CD8-positive, alpha-beta memory T cell (primary cell): ENCODE data around the gene AHDC1. TPM values are rescaled to one million over a fixed set of nuclear protein-coding genes. Genes with fewer than 3 reads are reported as not detected.
"Not testable (repeated sequence)": the region's sequence is repeated elsewhere in the genome, so short reads cannot be mapped to it uniquely, and the experiment has no call there.

Experiments
- CTCF ChIA-PET: fragments of 350-600 bp; sonication (Branson Sonifier 250); formaldehyde crosslinking; loops from one replicate; lab custom pipeline; 2021; ENCODE audit warnings: antibody characterized with exemption; lab: Charles Lee
- POLR2A ChIA-PET: fragments of 350-600 bp; sonication (Branson Sonifier 250); formaldehyde crosslinking; loops from one replicate; lab custom pipeline; 2021; ENCODE audit warnings: antibody characterized with exemption; lab: Charles Lee
- DNase-seq, 5 donors: peaks; one replicate each; pipeline versions ENCODE4 v3.0.0 to v3.0.0-alpha.2; 2020 to 2022; ENCODE audit warnings: mixed read lengths in 1 of 5
- H3K27ac ChIP-seq: one replicate; pipeline ENCODE4 v1.7.0; 2013; ENCODE audit warnings: low read depth, mild to moderate bottlenecking, low read length, moderate library complexity
- H3K27me3 ChIP-seq: 2 replicates; pipeline ENCODE4 v1.7.0; 2013; ENCODE audit warnings: low read length, mild to moderate bottlenecking; ENCODE audit not compliant: insufficient read depth, poor library complexity, severe bottlenecking
- H3K36me3 ChIP-seq: 2 replicates; pipeline ENCODE4 v1.7.0; 2013; ENCODE audit warnings: mild to moderate bottlenecking, low read length, moderate library complexity; ENCODE audit not compliant: insufficient read depth
- H3K4me1 ChIP-seq: 2 replicates; pipeline ENCODE4 v1.7.0; 2013; ENCODE audit warnings: mild to moderate bottlenecking, low read length, moderate library complexity; ENCODE audit not compliant: insufficient read depth
- H3K4me3 ChIP-seq: 2 replicates; pipeline ENCODE4 v1.7.0; 2013; ENCODE audit warnings: mild to moderate bottlenecking, low read length
- H3K9me3 ChIP-seq: 2 replicates; pipeline ENCODE4 v1.7.0; 2013; ENCODE audit warnings: mild to moderate bottlenecking, low read length
- H3K27ac Mint-ChIP-seq, 8 donors: one replicate each; pipeline ENCODE4 v1.8.0; 2020 to 2021; ENCODE audit warnings: mixed read lengths in 8 of 8, mild to moderate bottlenecking in 6 of 8, inconsistent platforms in 3 of 8, moderate library complexity in 3 of 8
- H3K27me3 Mint-ChIP-seq, 2 donors: one replicate each; pipeline ENCODE4 v1.8.0; 2020 to 2021; ENCODE audit warnings: mixed read lengths in 2 of 2, mild to moderate bottlenecking in 1 of 2, moderate library complexity in 1 of 2
- H3K36me3 Mint-ChIP-seq, 3 donors: one replicate each; pipeline ENCODE4 v1.8.0; 2020 to 2021; ENCODE audit warnings: mixed read lengths in 3 of 3, inconsistent platforms in 1 of 3, mild to moderate bottlenecking in 1 of 3
- H3K4me1 Mint-ChIP-seq, 3 donors: one replicate each; pipeline ENCODE4 v1.8.0; 2020 to 2021; ENCODE audit warnings: mixed read lengths in 3 of 3, inconsistent platforms in 1 of 3, mild to moderate bottlenecking in 1 of 3
- H3K4me3 Mint-ChIP-seq, 7 donors: one replicate each; pipeline ENCODE4 v1.8.0; 2020 to 2021; ENCODE audit warnings: mixed read lengths in 7 of 7, mild to moderate bottlenecking in 6 of 7, moderate library complexity in 4 of 7, inconsistent platforms in 2 of 7
- H3K9me3 Mint-ChIP-seq, 5 donors: one replicate each; pipeline ENCODE4 v1.8.0; 2020 to 2022; ENCODE audit warnings: mixed read lengths in 5 of 5, mild to moderate bottlenecking in 3 of 5, moderate library complexity in 2 of 5, inconsistent platforms in 1 of 5
- polyA plus RNA-seq: library from polyadenylated mRNA; unstranded; fragments of 300-500 nt; fragmentation: Illumina TruSeq; gene quantifications from one replicate; pipeline ENCODE4 v1.2.3, GENCODE V29; 2021
- total RNA-seq, 2 experiments: library from RNA; stranded (reverse); gene quantifications; one replicate each; pipeline ENCODE4 v1.2.3, GENCODE V29; 2021

AHDC1 gene
- total and polyA plus RNA-seq, 3 experiments from 2014 or later, result 1.9 to 11.5 (median 11.5) TPM

DNA sequence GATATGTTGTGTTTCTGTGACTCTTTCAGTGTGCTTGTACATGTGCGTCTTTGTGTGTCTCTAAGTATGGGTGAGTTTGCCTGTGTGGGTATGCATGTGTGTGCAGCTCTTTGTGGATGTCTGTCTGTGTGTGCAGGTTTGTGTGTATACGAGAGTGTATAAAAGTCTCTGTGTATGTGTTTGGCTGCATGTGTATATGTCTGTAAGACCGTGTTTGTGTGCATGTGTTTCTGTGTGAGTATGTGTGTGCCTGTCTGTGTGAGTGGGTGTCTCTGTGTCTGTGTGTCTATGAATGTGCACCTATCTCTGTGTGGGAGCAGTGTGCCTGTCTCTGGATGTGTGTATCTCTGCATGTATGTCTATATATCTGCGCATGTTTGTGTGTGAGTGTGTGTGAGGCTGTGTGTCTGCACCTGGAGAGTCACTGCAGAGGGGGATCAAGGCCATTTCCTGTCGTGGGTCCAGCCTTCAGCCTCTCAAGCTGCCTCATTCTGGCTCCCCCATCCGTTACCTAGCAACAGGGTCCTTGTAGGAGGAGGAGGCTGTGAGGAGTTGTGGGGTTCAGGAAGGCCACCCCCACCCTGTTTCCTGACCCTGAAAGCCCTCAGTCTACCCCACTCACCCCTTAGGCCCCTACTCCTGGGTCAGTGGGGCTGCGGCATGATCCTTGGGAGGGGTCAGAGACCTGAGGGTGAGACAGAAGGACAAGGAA lies 20.7 kb upstream of the AHDC1 start:
- no peaks in the 10 kb centered on the region for H3K9me3 ChIP-seq
- no peaks in the 10 kb centered on the region for H3K27me3 ChIP-seq
- Mint-ChIP-seq H3K9me3 (no peaks in the 10 kb centered on the region), H3K4me3 (no peak overlapping the region), H3K4me1 (peaks cover 34 to 44% (median 43%) of the 10 kb centered on the region in 3 donors), H3K27me3 (no peaks in the 10 kb centered on the region), H3K27ac (no peak overlapping the region), H3K36me3 (peaks cover 0 to 4% (median 0%) of the 10 kb centered on the region in 3 donors)
- no peak overlapping the region for H3K27ac ChIP-seq
- no peak for DNase-seq
- CTCF ChIA-PET, result interaction anchor here (1.2 to 1.4 kb wide), 4 partner anchors 18 to 43 kb away, joined by 3 to 4 read pairs (median 3); no protein-coding TSS in a partner anchor
- peaks cover 48% of the 10 kb centered on the region for H3K4me1 ChIP-seq
- H3K36me3 ChIP-seq, result no peaks in the 10 kb centered on the region
- POLR2A ChIA-PET, result interaction anchor here (0.7 to 1.1 kb wide), 2 partner anchors 10 to 38 kb away, joined by 4 to 5 read pairs; no protein-coding TSS in a partner anchor
- H3K4me3 ChIP-seq, result peak overlapping the region; percentile 6

DNA sequence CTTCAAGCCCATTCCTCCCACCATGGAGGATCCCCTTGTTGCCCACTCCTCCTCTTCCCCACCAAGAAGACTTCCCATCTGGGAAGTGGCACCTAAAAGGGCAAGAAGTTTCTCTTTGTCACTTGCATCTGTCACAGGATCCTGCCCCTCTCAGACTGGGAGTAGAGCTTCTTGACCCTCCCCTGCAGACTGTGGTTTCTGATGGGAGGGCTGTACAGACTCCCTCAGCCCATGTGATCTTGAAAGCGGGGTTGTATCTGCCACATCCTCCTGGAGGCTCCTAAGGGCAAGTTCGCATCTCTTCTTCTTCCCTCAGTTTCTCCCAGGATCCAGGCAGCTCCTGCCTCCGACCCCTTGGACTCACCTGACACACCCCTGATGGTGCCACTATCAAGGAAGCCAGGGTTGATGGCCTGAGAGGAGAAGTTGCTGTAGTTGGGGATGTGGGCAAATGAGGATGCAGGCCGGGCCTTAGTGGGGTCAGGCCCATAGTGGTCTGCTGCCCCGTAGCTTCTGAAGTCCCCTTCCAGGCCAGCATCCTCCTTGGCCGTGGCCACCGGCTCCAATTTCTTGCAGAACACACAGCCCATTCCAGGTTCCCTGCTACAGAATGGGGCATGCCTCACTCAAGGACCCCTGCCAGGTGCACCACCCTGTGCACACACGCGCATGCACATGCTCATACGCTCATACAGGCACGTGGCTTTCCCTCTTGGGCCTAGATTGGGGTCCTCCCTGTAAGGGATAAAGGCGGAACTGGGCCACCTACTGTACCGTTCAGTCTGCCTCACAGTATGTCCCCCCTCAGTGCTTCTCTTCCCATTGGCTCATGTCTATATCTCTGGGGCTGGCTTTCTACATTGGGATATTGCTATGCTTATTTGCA lies 19.6 kb upstream of the AHDC1 start:
- ChIA-PET POLR2A (interaction anchor here (0.6 kb wide), 1 partner anchor 730 kb away, joined by 7 read pairs; no protein-coding TSS in a partner anchor), CTCF (interaction anchor here (0.9 to 1.2 kb wide), 2 partner anchors 39 kb away, joined by 3 to 4 read pairs; no protein-coding TSS in a partner anchor)
- Mint-ChIP-seq H3K27me3 (no peaks in the 10 kb centered on the region), H3K27ac (peak overlapping the region in 5 of 8 donors; percentile 68 to 89 (median 79)), H3K36me3 (peaks cover 0 to 4% (median 0%) of the 10 kb centered on the region in 3 donors), H3K9me3 (no peaks in the 10 kb centered on the region), H3K4me1 (peaks cover 33 to 43% (median 43%) of the 10 kb centered on the region in 3 donors), H3K4me3 (peak overlapping the region in 3 of 7 donors; percentile 21 to 78 (median 56))
- Histone ChIP-seq H3K27me3 (no peaks in the 10 kb centered on the region), H3K36me3 (no peaks in the 10 kb centered on the region), H3K27ac (no peak overlapping the region), H3K4me3 (no peak overlapping the region), H3K9me3 (no peaks in the 10 kb centered on the region), H3K4me1 (peaks cover 43% of the 10 kb centered on the region)
- DNase-seq, result no peak

- H3K4me1 ChIP-seq, result peaks cover 50% of the 10 kb centered on the region
- H3K36me3 Mint-ChIP-seq, result peaks cover 0 to 4% (median 0%) of the 10 kb centered on the region in 3 donors
Observed at GRCh38 chr1:27622828-27623227, 18.9 kb upstream of the AHDC1 start.

GRCh38 chr1:27621051-27621920 lies 17.3 kb upstream of the AHDC1 start:
- no peak for DNase-seq
- Mint-ChIP-seq H3K4me3 (peak overlapping the region in 3 of 7 donors; percentile 16 to 52 (median 41)), H3K36me3 (peaks cover 0 to 8% (median 0%) of the 10 kb centered on the region in 3 donors), H3K4me1 (peaks cover 41 to 51% (median 47%) of the 10 kb centered on the region in 3 donors), H3K27ac (peak overlapping the region in 4 of 8 donors; percentile 37 to 72 (median 48)), H3K27me3 (peaks cover 0 to under 1% of the 10 kb centered on the region in 2 donors), H3K9me3 (no peaks in the 10 kb centered on the region)
- no peaks in the 10 kb centered on the region for H3K27me3 ChIP-seq
- H3K36me3 ChIP-seq, result no peaks in the 10 kb centered on the region
- ChIA-PET POLR2A (interaction anchor here (0.7 to 1.4 kb wide), 3 partner anchors 29 to 1336 kb away, joined by 3 to 4 read pairs (median 3); no protein-coding TSS in a partner anchor), CTCF (interaction anchor here (1.4 to 6.6 kb wide), 3 partner anchors 8 to 42 kb away, joined by 5 to 45 read pairs (median 11); no protein-coding TSS in a partner anchor)
- H3K4me1 ChIP-seq, result peaks cover 57% of the 10 kb centered on the region
- no peak overlapping the region for H3K4me3 ChIP-seq
- no peak overlapping the region for H3K27ac ChIP-seq
- H3K9me3 ChIP-seq, result no peaks in the 10 kb centered on the region

More at GRCh38 chr1:27622828-27623227, 18.9 kb upstream of the AHDC1 start:
- Mint-ChIP-seq H3K4me3 (peak overlapping the region in 3 of 7 donors; percentile 21 to 78 (median 56)), H3K27ac (peak overlapping the region in 5 of 8 donors; percentile 16 to 89 (median 72)), H3K27me3 (no peaks in the 10 kb centered on the region), H3K4me1 (peaks cover 39 to 47% (median 46%) of the 10 kb centered on the region in 3 donors), H3K9me3 (no peaks in the 10 kb centered on the region)
- DNase-seq, result no peak
- CTCF ChIA-PET, result interaction anchor here (0.9 to 2.5 kb wide), 2 partner anchors 14 to 40 kb away, joined by 4 to 11 read pairs; no protein-coding TSS in a partner anchor
- POLR2A ChIA-PET, result no interaction called here
- Histone ChIP-seq H3K36me3 (no peaks in the 10 kb centered on the region), H3K9me3 (no peaks in the 10 kb centered on the region), H3K4me3 (no peak overlapping the region), H3K27ac (no peak overlapping the region), H3K27me3 (no peaks in the 10 kb centered on the region)

DNA sequence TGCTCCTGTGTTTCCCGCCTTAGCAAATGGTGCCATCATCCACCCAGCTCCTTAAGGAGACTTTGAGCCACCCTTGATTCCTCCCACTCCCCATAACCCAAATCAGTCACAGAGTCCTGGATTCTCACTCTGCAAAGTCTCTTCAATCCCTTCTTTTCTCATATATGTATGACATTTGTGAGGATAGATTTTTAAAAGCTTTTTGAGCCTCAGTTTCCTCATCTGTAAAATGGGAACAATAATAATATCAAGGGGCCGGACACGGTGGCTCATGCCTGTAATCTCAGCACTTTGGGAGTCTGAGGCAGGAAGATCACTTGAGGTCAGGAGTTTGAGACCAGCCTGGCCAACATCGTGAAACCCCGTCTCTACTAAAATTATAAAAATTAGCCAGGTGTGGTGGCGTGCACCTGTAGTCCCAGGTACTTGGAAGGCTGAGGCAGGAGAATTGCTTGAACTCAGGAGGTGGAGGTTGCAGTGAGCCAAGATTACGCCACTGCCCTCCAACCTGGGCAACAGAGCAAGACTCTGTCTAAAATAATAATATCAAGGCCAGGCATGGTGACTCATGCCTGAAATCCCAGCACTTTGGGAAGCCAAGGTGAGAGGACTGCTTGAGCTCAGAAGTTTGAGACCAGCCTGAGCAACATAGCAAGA lies 16.0 kb upstream of the AHDC1 start:
- peaks cover 0 to 12% (median 0%) of the 10 kb centered on the region in 3 donors for H3K36me3 Mint-ChIP-seq
- H3K27me3 Mint-ChIP-seq, H3K4me3 ChIP-seq, H3K9me3 ChIP-seq, H3K9me3 Mint-ChIP-seq, H3K27ac ChIP-seq, H3K36me3 ChIP-seq, H3K27me3 ChIP-seq, DNase-seq: not testable (repeated sequence)
- H3K4me1 Mint-ChIP-seq, result peaks cover 45 to 58% (median 46%) of the 10 kb centered on the region in 3 donors
- peaks cover 64% of the 10 kb centered on the region for H3K4me1 ChIP-seq
- CTCF ChIA-PET, result interaction anchor here (1.4 to 6.6 kb wide), 4 partner anchors 9 to 43 kb away, joined by 5 to 45 read pairs (median 16); no protein-coding TSS in a partner anchor
- H3K4me3 Mint-ChIP-seq, result peak overlapping the region in 3 of 7 donors; percentile 42 to 68 (median 46)
- POLR2A ChIA-PET, result interaction anchor here (0.5 kb wide), 1 partner anchor 23 kb away, joined by 3 read pairs; no protein-coding TSS in a partner anchor
- peak overlapping the region; percentile 40 to 93 (median 88) for H3K27ac Mint-ChIP-seq

DNA sequence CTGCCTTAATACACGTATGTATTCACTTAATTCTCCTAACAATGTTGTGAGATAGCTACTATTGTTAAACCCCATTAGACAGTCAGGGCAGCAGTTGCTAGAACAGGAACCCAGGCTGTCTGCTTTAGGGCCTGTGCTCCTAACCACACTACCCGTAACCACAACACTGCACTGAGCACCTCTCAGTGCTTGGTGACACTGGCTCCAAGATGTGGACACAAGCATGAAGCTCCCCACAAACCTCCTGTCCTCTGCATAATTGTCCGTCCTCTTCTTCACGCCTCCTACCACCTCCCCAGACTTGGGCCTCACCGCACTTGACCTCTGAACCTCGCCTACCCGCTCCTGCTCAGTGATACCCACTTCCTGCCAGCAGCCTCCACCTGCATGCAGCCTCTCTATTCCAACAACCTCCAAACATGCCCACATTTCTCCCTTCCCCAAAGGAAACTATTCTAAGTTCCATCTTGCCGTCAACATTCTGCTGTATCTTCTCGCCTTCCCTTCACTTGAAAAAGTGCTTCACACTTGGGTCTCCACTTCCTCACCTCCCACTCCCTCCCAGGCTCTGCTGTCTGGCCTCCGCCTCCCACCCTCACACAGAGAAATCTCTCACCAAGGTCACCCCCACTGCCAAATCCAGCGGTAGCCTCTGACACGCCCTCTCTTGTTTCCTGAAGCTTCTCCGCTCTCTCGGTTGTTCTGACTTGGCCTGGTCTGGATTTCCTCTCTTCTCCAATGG lies 14.6 kb upstream of the AHDC1 start:
- CTCF ChIA-PET, result interaction anchor here (1.0 to 6.6 kb wide), 7 partner anchors 9 to 53 kb away, joined by 3 to 45 read pairs (median 5); partner anchors contain the start of gene IFI6
- Mint-ChIP-seq H3K4me1 (peaks cover 54 to 69% (median 55%) of the 10 kb centered on the region in 3 donors), H3K27ac (peak overlapping the region; percentile 82 to 96 (median 90)), H3K9me3 (no peaks in the 10 kb centered on the region), H3K4me3 (peak overlapping the region; percentile 3 to 78 (median 51)), H3K36me3 (peaks cover 0 to 18% (median 0%) of the 10 kb centered on the region in 3 donors), H3K27me3 (peaks cover 0 to 3% of the 10 kb centered on the region in 2 donors)
- no peak overlapping the region for H3K27ac ChIP-seq
- peaks cover 63% of the 10 kb centered on the region for H3K4me1 ChIP-seq
- POLR2A ChIA-PET, result interaction anchor here (0.6 to 1.4 kb wide), 2 partner anchors 31 to 54 kb away, joined by 3 read pairs; partner anchors contain the start of gene IFI6
- H3K4me3 ChIP-seq, result no peak overlapping the region
- DNase-seq, result peak in 4 of 5 donors; percentile 35 to 80 (median 64)
- no peaks in the 10 kb centered on the region for H3K27me3 ChIP-seq
- H3K9me3 ChIP-seq, result no peaks in the 10 kb centered on the region
- no peaks in the 10 kb centered on the region for H3K36me3 ChIP-seq
